ENCODE measurements around the gene SLC35A2.

DNA sequence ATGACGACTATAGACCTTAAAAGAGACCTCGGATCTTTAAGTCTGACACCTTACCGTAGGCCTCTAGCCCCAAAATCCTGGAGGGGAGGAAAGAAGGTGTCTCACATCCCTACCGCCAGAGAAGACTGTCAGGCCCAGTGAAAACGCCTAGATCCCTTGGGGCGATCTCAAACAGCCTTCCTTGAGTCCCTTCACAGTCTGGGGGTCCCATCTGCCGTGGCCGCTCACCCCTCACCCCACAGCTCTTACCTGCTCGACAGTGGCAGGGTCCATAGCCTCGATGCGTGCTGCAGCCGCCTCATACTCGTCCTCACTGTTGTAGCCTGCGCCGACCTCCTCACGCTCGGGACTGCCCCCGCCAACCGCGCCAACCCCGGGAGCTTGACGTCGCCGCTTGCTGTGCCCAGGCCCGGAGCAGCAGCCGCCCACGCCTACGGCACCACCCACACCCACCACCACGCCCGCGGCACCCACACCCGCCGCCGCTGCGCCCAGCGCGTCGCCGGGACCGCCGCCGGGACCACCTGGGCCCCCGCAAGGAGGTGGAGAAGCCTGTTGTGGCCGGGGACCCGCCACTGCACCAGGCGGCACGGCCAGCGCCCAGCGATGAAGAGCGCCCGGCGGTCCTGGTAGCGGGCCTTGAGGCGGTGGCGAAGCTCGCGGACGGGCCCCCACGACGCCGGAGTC lies 45.4 kb upstream of the SLC35A2 start:
- TF ChIP-seq, protein P1, sequence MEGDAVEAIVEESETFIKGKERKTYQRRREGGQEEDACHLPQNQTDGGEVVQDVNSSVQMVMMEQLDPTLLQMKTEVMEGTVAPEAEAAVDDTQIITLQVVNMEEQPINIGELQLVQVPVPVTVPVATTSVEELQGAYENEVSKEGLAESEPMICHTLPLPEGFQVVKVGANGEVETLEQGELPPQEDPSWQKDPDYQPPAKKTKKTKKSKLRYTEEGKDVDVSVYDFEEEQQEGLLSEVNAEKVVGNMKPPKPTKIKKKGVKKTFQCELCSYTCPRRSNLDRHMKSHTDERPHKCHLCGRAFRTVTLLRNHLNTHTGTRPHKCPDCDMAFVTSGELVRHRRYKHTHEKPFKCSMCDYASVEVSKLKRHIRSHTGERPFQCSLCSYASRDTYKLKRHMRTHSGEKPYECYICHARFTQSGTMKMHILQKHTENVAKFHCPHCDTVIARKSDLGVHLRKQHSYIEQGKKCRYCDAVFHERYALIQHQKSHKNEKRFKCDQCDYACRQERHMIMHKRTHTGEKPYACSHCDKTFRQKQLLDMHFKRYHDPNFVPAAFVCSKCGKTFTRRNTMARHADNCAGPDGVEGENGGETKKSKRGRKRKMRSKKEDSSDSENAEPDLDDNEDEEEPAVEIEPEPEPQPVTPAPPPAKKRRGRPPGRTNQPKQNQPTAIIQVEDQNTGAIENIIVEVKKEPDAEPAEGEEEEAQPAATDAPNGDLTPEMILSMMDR (IDR thresholded peaks at IDR 0.05): no peak
- TF ChIP-seq POLR2A (IDR thresholded peaks at IDR 0.05) (no peak), POLR2AphosphoS5 (IDR thresholded peaks at IDR 0.05) (no peak)
